ENCODE data around the gene FBXL16. TPM values are rescaled to one million over a fixed set of nuclear protein-coding genes. Genes with fewer than 3 reads are reported as not detected.

Gene FBXL16
- total RNA-seq, 2 experiments from 2014 or later: 3.2 to 6.0 TPM

GRCh38 chr16:740459-740763, 34.8 kb upstream of the FBXL16 start:
- Mint-ChIP-seq H3K4me1 (peaks cover 11% of the 10 kb centered on the region), H3K27me3 (no peaks in the 10 kb centered on the region), H3K9me3 (no peaks in the 10 kb centered on the region), H3K36me3 (peaks cover 5% of the 10 kb centered on the region), H3K4me3 (peak overlapping the region; percentile 80), H3K27ac (peak overlapping the region; percentile 42)
- no peak for DNase-seq

GRCh38 chr16:739560-740458, 34.2 kb upstream of the FBXL16 start:
- Mint-ChIP-seq H3K4me1 (peaks cover 11% of the 10 kb centered on the region), H3K27ac (no peak overlapping the region)
- no peak for DNase-seq

GRCh38 chr16:736936-737481, 31.4 kb upstream of the FBXL16 start:
- peaks cover 11% of the 10 kb centered on the region for H3K4me1 Mint-ChIP-seq
- H3K9me3 Mint-ChIP-seq: no peaks in the 10 kb centered on the region
- H3K27ac Mint-ChIP-seq: no peak overlapping the region
- H3K4me3 Mint-ChIP-seq: no peak overlapping the region
- no peaks in the 10 kb centered on the region for H3K27me3 Mint-ChIP-seq
- DNase-seq: no peak
- H3K36me3 Mint-ChIP-seq: peaks cover 5% of the 10 kb centered on the region

More at GRCh38 chr16:739560-740458, 34.2 kb upstream of the FBXL16 start:
- no peaks in the 10 kb centered on the region for H3K27me3 Mint-ChIP-seq
- peak overlapping the region; percentile 80 for H3K4me3 Mint-ChIP-seq
- peaks cover 5% of the 10 kb centered on the region for H3K36me3 Mint-ChIP-seq
- no peaks in the 10 kb centered on the region for H3K9me3 Mint-ChIP-seq

GRCh38 chr16:735982-736453, 30.4 kb upstream of the FBXL16 start:
- Mint-ChIP-seq H3K36me3 (peaks cover 5% of the 10 kb centered on the region), H3K27ac (peak overlapping the region; percentile 56), H3K4me3 (peak overlapping the region; percentile 18), H3K4me1 (peaks cover 9% of the 10 kb centered on the region), H3K27me3 (no peaks in the 10 kb centered on the region), H3K9me3 (no peaks in the 10 kb centered on the region)
- DNase-seq: peak; percentile 59

- Mint-ChIP-seq H3K27ac (peak overlapping the region; percentile 56), H3K27me3 (no peaks in the 10 kb centered on the region), H3K4me3 (no peak overlapping the region)
Measured at GRCh38 chr16:734981-735881, 29.6 kb upstream of the FBXL16 start.

GRCh38 chr16:734208-734980, 28.8 kb upstream of the FBXL16 start:
- H3K4me1 Mint-ChIP-seq: peaks cover 7% of the 10 kb centered on the region
- H3K9me3 Mint-ChIP-seq: no peaks in the 10 kb centered on the region
- no peak overlapping the region for H3K4me3 Mint-ChIP-seq
- no peak overlapping the region for H3K27ac Mint-ChIP-seq
- peaks cover 5% of the 10 kb centered on the region for H3K36me3 Mint-ChIP-seq
- no peaks in the 10 kb centered on the region for H3K27me3 Mint-ChIP-seq
- DNase-seq: no peak

More at GRCh38 chr16:734981-735881, 29.6 kb upstream of the FBXL16 start:
- no peak for DNase-seq
- Mint-ChIP-seq H3K36me3 (peaks cover 5% of the 10 kb centered on the region), H3K4me1 (peaks cover 9% of the 10 kb centered on the region), H3K9me3 (no peaks in the 10 kb centered on the region)

- H3K4me3 Mint-ChIP-seq: no peak overlapping the region
- no peak for DNase-seq
Measured at GRCh38 chr16:733382-734207, 28.0 kb upstream of the FBXL16 start.

GRCh38 chr16:732936-733335, 27.3 kb upstream of the FBXL16 start:
- H3K27me3 Mint-ChIP-seq: no peaks in the 10 kb centered on the region
- no peak for DNase-seq
- no peak overlapping the region for H3K27ac Mint-ChIP-seq
- H3K9me3 Mint-ChIP-seq: no peaks in the 10 kb centered on the region
- peaks cover 3% of the 10 kb centered on the region for H3K36me3 Mint-ChIP-seq
- no peak overlapping the region for H3K4me3 Mint-ChIP-seq
- peaks cover 7% of the 10 kb centered on the region for H3K4me1 Mint-ChIP-seq

More at GRCh38 chr16:733382-734207, 28.0 kb upstream of the FBXL16 start:
- Mint-ChIP-seq H3K4me1 (peaks cover 7% of the 10 kb centered on the region), H3K27me3 (no peaks in the 10 kb centered on the region), H3K36me3 (peaks cover 3% of the 10 kb centered on the region), H3K27ac (no peak overlapping the region), H3K9me3 (no peaks in the 10 kb centered on the region)

GRCh38 chr16:732332-732731, 26.7 kb upstream of the FBXL16 start:
- Mint-ChIP-seq H3K27ac (no peak overlapping the region), H3K4me1 (peaks cover 7% of the 10 kb centered on the region), H3K9me3 (no peaks in the 10 kb centered on the region), H3K27me3 (no peaks in the 10 kb centered on the region), H3K36me3 (peaks cover 3% of the 10 kb centered on the region), H3K4me3 (no peak overlapping the region)
- DNase-seq: no peak

- peaks cover 6% of the 10 kb centered on the region for H3K4me1 Mint-ChIP-seq
- no peaks in the 10 kb centered on the region for H3K27me3 Mint-ChIP-seq
- no peak overlapping the region for H3K4me3 Mint-ChIP-seq
- H3K27ac Mint-ChIP-seq: no peak overlapping the region
- H3K36me3 Mint-ChIP-seq: no peaks in the 10 kb centered on the region
- H3K9me3 Mint-ChIP-seq: no peaks in the 10 kb centered on the region
- DNase-seq: no peak
Measured at GRCh38 chr16:730666-731509, 25.3 kb upstream of the FBXL16 start.

GRCh38 chr16:729768-730665, 24.4 kb upstream of the FBXL16 start:
- Mint-ChIP-seq H3K27ac (no peak overlapping the region), H3K27me3 (no peaks in the 10 kb centered on the region), H3K36me3 (no peaks in the 10 kb centered on the region), H3K4me1 (peaks cover 3% of the 10 kb centered on the region), H3K9me3 (no peaks in the 10 kb centered on the region), H3K4me3 (peak overlapping the region; percentile 10)
- no peak for DNase-seq

Measured in activated naive CD8-positive, alpha-beta T cell treated with anti-CD3 and anti-CD28 coated beads for 36 hours (primary cell).